Right lung (tissue), 5 donors: ENCODE data around the gene PLEKHA6. TPM values are rescaled to one million over a fixed set of nuclear protein-coding genes. Genes with fewer than 3 reads are reported as not detected.

Experiments used
- DNase-seq, 2 donors: peaks; one replicate each; pipeline ENCODE4 v3.0.0-alpha.2; 2013
- polyA plus RNA-seq, 5 donors: library from polyadenylated mRNA; unstranded; fragments of 120-200 nt; gene quantifications; one replicate each; pipeline versions ENCODE4 v1.2.1 to v1.2.3, GENCODE V29; 2013; ENCODE audit warnings: inconsistent platforms in 1 of 5, low replicate concordance in 1 of 5; ENCODE audit not compliant: insufficient read length in 5 of 5, insufficient read depth in 1 of 5

PLEKHA6 gene
- polyA plus RNA-seq, 5 donors: 13.9 to 20.4 (median 16.4) TPM

DNA sequence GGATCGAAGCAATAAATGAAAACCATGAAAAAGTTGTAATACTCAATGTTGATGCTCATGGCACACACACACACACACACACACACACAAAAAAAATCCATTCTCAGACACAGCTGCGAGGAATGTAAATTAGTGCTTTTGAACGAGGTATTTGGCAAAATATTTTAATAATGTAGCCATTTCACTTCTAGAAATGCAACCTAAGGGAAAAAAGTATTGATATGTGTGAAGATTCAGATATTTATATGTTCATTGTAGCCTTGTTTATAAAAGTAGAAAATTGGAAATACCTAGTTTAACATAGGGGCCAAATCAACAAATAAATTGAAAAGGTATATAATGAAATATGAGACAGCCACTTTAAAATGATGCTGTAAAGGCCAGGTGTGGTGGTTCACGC, 3.8 kb downstream of the PLEKHA6 start:
- DNase-seq: no peak

- DNase-seq: no peak
Measured at GRCh38 chr1:204354579-204354978, 5.2 kb downstream of the PLEKHA6 start.

DNA sequence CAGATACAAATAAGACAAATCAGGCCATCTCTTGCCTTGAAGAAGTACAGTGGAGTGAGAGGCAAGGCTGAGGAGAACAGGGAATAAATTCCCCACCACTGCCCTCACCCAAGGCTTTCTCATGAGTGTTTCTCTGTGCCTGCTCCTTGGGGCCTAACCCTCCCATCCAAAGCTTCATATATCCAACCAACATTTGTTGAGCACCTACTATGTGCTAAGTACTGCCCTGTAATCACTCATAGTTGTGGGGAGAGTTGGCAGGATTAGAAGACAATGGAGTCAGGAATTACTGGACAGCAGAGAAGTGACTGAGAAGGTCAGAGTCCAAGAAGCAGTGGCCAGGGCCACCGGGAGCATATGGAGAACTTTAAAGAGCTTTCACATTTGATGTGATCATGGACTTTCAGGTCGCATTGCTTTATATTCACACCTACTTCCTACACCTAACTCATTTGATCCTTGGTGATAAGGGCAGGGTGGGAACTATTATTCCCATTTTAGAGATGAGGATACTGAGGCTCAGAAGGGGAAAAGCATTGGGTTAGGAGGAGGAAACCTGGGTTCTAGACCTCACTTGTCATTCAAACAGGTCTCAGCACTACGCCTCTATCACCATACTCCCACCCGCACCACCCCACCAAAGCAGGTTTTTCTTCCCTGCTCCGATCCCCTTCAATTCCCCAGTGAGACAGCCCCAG, 6.4 kb downstream of the PLEKHA6 start:
- DNase-seq: no peak

- DNase-seq: peak; percentile 90 to 91
Measured at GRCh38 chr1:204350857-204351573, 8.7 kb downstream of the PLEKHA6 start.

GRCh38 chr1:204350312-204350711, 9.4 kb downstream of the PLEKHA6 start:
- no peak for DNase-seq

DNA sequence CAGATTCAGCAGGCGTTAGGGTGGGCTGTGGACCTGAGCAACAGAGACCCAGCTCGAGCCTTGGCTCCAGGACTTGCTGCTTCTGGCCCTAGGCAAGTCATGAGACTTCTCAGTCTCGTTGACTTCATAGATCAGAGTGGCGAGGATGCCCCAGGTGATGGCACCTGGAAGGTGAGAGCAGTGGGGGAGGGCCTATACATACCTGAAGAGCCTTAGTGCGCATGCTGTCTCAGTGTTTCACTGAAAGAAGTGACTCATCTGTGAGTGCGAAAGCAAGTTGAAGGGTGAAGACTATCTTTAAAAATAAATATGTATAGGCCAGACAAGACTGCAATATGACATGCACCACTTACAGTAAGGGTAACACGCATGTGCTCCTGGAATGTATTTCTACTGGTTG, 10.1 kb downstream of the PLEKHA6 start:
- DNase-seq: no peak

- DNase-seq: peak; percentile 75 to 80
Measured at GRCh38 chr1:204348722-204349121, 11.0 kb downstream of the PLEKHA6 start.

DNA sequence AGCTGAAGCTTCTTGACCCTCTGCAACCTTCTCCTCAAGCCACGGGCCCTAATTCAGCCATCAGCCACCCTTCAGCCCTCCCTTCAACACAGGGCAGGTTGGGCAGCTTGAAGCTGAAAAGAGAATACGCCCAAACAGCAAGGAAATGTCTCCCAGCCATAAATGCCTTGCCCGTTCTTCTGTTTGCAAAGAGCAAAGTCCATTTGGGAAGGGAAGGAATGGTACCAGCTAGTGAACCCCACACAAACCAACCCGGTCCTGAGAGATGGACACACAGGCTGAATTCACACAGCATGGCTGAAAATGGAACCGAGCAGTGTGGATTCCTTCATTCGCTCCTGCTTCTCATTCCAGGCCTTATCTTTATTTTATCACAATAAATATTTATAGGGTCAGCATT, 11.5 kb downstream of the PLEKHA6 start:
- DNase-seq: no peak

DNA sequence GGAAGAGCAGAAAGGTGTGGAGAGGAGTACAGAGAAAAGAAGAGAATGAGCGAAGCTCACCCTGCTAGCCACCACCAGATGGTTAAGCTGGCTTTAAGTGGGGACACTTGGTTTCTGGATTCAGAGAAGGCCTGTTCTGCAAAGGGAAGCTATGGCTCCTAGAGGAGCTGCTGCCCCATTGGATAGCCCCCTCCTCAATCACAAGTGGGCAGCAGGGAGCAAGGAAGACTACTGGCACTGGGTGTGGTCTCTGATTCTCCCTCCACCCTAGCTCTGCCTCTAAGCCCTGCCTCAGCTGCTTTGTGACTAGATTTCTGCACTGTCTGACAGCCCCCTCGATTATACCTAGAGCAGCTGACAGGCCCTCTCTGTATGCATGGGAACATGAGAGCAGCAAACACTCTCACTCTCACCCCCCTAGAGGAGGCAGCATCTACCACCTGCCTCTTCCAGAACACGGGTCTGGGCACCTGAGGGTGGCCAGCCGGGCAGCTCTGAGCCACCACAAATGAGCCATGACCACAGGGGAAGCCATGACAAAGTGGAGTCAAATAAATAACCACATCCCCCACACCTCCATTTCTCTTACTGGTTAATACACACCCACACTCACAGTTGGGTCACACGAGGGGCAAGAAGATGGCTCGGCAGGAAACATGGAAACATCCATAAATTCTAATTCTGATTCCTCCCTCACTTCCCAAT, 13.6 kb downstream of the PLEKHA6 start:
- no peak for DNase-seq

DNA sequence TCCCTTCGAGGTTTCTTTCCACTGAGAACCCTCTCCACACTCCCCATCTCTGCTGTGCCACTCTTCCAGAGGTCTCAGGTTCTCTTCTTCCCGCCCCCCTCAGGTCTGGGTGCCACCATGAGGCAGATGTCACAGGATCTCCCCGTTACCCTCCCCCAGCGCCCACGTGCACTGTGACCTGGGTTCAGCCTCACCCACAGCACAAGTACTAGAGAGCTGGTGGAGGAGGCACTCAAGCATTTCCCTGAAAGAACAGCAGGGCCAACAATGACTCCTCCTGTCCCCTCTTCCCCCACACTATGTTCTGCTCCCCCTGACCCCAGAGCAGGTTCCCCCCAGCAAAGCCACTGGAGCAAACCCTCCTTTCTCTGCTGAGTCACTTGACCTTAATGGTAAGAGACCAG, 14.3 kb downstream of the PLEKHA6 start:
- no peak for DNase-seq

- DNase-seq: no peak
Measured at GRCh38 chr1:204344665-204345355, 14.9 kb downstream of the PLEKHA6 start.

DNA sequence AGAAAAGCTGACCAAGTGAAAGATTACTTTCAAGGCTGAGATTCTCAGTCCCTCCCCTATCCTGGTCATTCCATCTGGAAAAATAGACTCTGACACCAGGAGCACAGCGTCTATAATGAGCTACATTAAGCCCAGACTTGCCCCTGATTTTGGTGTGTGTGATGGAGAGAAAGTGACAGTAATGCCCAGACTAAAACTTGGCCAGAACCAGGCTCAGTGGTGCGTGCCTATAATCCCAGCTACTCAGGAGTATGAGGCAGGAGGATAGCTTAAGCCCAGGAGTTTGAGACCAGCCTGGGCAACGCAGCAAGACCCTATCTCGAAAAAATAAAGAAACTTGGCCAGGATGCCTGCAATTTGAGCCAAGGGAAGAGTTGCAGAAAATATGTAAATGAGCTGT, 15.9 kb downstream of the PLEKHA6 start:
- no peak for DNase-seq

DNA sequence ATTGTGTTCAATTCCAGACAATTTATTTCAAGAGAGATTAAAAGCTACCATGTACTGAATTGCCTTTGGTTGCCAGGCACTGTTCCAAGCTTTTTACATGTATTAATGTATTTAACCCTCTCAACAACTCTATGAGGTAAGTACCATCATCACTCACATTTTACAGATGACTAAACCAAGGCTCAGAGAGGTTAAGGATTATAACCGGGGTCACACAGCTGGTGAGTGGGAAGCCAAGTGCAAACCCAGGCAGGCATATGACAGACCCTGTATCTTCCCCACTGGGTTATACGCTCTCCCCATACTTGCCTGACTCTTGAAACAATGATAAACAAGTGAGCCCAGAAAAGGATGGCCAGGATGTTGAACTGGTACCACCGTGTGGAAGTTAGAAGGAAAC, 16.5 kb downstream of the PLEKHA6 start:
- no peak for DNase-seq

GRCh38 chr1:204342310-204342709, 17.4 kb downstream of the PLEKHA6 start:
- no peak for DNase-seq

DNA sequence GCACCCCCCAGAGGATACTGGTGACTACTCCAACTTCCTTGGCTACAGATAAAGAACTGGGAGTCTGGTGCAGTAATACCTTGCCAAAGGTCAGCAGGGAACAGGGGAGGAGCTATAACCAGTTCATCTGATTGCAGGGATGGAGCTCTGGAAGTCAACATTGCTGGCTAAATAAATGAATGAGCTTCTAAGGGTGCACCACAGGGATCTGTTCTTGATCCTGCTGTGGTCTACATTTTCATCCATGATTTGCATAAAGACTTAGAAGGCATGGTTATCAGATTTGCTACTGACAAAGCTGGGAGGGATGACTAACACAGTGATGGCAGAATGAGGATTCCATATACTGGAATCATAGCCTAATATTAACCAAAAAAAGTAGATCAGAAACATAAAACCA, 18.3 kb downstream of the PLEKHA6 start:
- DNase-seq: no peak

- no peak for DNase-seq
Measured at GRCh38 chr1:204340081-204340889, 19.4 kb downstream of the PLEKHA6 start.

DNA sequence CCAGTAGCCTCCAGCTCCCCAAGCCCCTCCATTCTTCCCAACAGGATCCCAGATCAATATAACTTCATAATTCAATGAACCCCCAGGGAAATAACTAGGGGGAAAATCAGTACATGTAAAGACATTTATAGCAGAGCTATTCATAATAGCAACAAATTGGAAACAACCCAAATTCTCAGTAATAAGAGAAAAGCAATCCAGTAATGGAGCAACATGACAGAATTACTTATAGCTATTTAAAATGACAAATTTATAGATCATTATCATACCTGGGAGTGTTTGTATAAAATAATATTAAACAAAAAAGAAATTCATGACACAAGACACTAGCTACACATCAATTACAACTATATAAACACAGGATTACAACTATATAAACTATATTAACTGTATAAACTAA, 20.2 kb downstream of the PLEKHA6 start:
- DNase-seq: no peak

- no peak for DNase-seq
Measured at GRCh38 chr1:204338997-204339396, 20.7 kb downstream of the PLEKHA6 start.

DNA sequence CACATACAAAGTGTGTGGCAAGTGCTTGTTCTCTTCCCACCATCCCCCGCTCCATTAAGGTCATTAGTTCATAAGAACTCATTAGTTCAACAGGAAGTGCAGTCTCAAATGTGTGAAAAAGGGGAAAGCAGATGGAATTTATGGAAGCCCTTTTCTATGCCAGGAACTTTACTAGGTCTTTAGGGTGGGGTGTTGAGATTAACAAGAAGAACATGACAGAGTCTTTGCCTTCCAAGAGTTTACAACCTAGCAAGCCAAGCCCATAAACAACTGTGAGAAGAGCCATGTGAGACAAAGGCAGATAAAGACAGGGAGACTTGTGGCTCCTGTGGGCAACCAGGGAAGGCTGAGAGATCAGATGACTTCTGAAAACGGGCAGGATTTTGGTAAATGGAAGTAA, 21.4 kb downstream of the PLEKHA6 start:
- DNase-seq: no peak

DNA sequence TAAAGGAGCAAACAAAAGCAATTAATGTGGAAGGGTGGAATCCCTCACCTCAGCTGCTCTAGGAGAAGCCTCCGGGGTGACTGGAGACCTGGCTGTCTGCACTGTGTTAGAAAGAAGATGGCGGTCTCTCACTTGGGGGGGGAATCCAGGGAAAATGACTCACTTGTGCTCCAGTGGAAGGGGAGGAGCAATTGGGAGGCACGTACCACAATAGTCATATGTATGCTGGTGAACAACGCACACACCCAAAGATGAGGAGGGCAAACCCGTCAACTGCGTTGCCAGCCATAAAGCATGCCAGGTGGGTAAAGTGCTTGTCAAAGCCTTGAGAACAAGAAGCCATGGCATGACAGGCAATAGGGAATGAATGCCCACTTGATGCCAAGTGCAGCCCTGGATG, 22.1 kb downstream of the PLEKHA6 start:
- no peak for DNase-seq

GRCh38 chr1:204337036-204337429, 22.7 kb downstream of the PLEKHA6 start:
- DNase-seq: no peak
